OCI-LY7 (cell line): ENCODE measurements around the gene DBNDD1. TPM values are rescaled to one million over a fixed set of nuclear protein-coding genes. Genes with fewer than 3 reads are reported as not detected.

ENCODE experiments used
- BruUV-seq: library from RNA; stranded (reverse); fragments of 400-500 nt; replicated peaks from 2 replicates; lab custom pipeline; 2021; lab: Mats Ljungman, UMichigan
- CTCF ChIA-PET: fragments of 300-600 bp; sonication (Branson Sonifier 250); formaldehyde crosslinking; loops from one replicate; lab custom pipeline; 2022; ENCODE audit warnings: antibody characterized with exemption; ENCODE audit not compliant: unreplicated experiment; lab: Charles Lee
- POLR2A ChIA-PET: fragments of 300-600 bp; sonication (Branson Sonifier 250); formaldehyde crosslinking; loops from one replicate; lab custom pipeline; 2022; ENCODE audit warnings: antibody characterized with exemption; lab: Charles Lee
- DNase-seq: peaks from one replicate; pipeline ENCODE4 v3.0.0-alpha.2; 2015; ENCODE audit warnings: low spot score
- H2AFZ ChIP-seq: fragments of 200-600 bp; sonication (generic), shearing (Covaris generic); 2 replicates; pipeline ENCODE4 v1.6.1; 2014; ENCODE audit warnings: mild to moderate bottlenecking, antibody characterized with exemption, low read length, moderate library complexity
- H3K27ac ChIP-seq: fragments of 200-600 bp; sonication (generic); 2 replicates; pipeline ENCODE4 v1.5.1; 2014; ENCODE audit warnings: mixed run types, low read depth, mild to moderate bottlenecking, moderate library complexity, low read length, inconsistent platforms; ENCODE audit not compliant: poor library complexity, severe bottlenecking
- H3K36me3 ChIP-seq: fragments of 200-600 bp; sonication (generic); 2 replicates; pipeline ENCODE4 v1.6.1; 2014; ENCODE audit warnings: mild to moderate bottlenecking, antibody characterized with exemption, low read length, moderate library complexity, mixed read lengths; ENCODE audit not compliant: insufficient read depth
- H3K4me1 ChIP-seq: fragments of 200-600 bp; sonication (generic); 2 replicates; pipeline ENCODE4 v1.5.1; 2014; ENCODE audit warnings: mild to moderate bottlenecking, low read length; ENCODE audit not compliant: insufficient read depth, poor library complexity, severe bottlenecking
- H3K4me2 ChIP-seq: fragments of 200-600 bp; sonication (generic); 2 replicates; pipeline ENCODE4 v1.6.1; 2014; ENCODE audit warnings: mild to moderate bottlenecking, low read length
- H3K4me3 ChIP-seq: fragments of 200-600 bp; sonication (generic); 2 replicates; pipeline ENCODE4 v1.5.1; 2014; ENCODE audit warnings: mild to moderate bottlenecking, low read depth, low read length; ENCODE audit not compliant: poor library complexity, severe bottlenecking
- H3K79me2 ChIP-seq: fragments of 200-600 bp; sonication (generic); 2 replicates; pipeline ENCODE4 v1.6.1; 2016; ENCODE audit warnings: low read depth, mild to moderate bottlenecking, low read length, moderate library complexity, mixed read lengths; ENCODE audit not compliant: insufficient read depth
- H3K9me2 ChIP-seq: fragments of 200-600 bp; sonication (generic); 2 replicates; pipeline ENCODE4 v1.6.1; 2016; ENCODE audit warnings: mild to moderate bottlenecking, low read length, mixed read lengths; ENCODE audit not compliant: insufficient read depth
- H3K9me3 ChIP-seq: fragments of 200-600 bp; sonication (generic); 2 replicates; pipeline ENCODE4 v1.6.1; 2014; ENCODE audit warnings: mild to moderate bottlenecking, mixed run types, low read length, mixed read lengths
- H4K20me1 ChIP-seq: fragments of 200-600 bp; sonication (generic); 2 replicates; pipeline ENCODE4 v1.6.1; 2014; ENCODE audit warnings: mild to moderate bottlenecking, antibody characterized with exemption, low read length, moderate library complexity, mixed read lengths; ENCODE audit not compliant: insufficient read depth
- CTCF ChIP-seq: fragments of 200-600 bp; sonication (generic); conservative IDR thresholded peaks from 2 replicates; pipeline ENCODE4 v1.5.1; 2014; ENCODE audit warnings: mild to moderate bottlenecking, antibody characterized with exemption, low read length, moderate library complexity, mixed read lengths
- EZH2phosphoT487 ChIP-seq: fragments of 200-600 bp; sonication (generic); IDR thresholded peaks from 2 replicates; pipeline ENCODE4 v1.6.1; 2018; ENCODE audit warnings: low read depth, borderline replicate concordance, mild to moderate bottlenecking, mixed run types, antibody characterized with exemption, low read length, moderate library complexity, mixed read lengths
- intact Hi-C: fragments of 100-400 bp; cut with micrococcal nuclease; formaldehyde crosslinking; loops from one replicate; pipeline ENCODE4 v1.10.0; 2022; ENCODE audit not compliant: unreplicated experiment
- total RNA-seq, 2 experiments: library from RNA; depleted of rRNA in 1 of 2; stranded (reverse); fragments of >200 nt in 1 of 2; shearing (Covaris generic) in 1 of 2; gene quantifications; 2 replicates each; pipeline ENCODE4 v1.2.3, GENCODE V29; 2014 to 2022

DBNDD1 gene
- total RNA-seq, 2 experiments from 2014 or later: 0.57 to 0.98 TPM

- Histone ChIP-seq H3K4me2 (no peak overlapping the region), H2AFZ (no peak overlapping the region), H3K9me3 (peaks cover 24% of the 10 kb centered on the region; the same call in 1 of the 2 replicates), H3K79me2 (no peaks in the 10 kb centered on the region), H3K9me2 (no peaks in the 10 kb centered on the region), H4K20me1 (no peaks in the 10 kb centered on the region), H3K4me1 (no peaks in the 10 kb centered on the region), H3K27ac (no peak overlapping the region), H3K4me3 (no peak overlapping the region), H3K36me3 (no peaks in the 10 kb centered on the region)
- intact Hi-C loops: no loop called here
- BruUV-seq: no TSS peak
- POLR2A ChIA-PET: interaction anchor here (0.5 kb wide), 1 partner anchor 120 kb away, joined by 4 read pairs; no protein-coding TSS in a partner anchor
- no peak for DNase-seq
- TF ChIP-seq CTCF: no peak
- CTCF ChIA-PET: no interaction called here
These were observed 35.3 kb upstream of the DBNDD1 start for GRCh38 chr16:90054554-90054953.

- H3K4me3 ChIP-seq: no peak overlapping the region
- CTCF ChIA-PET: no interaction called here
These were observed 34.7 kb upstream of the DBNDD1 start for GRCh38 chr16:90053902-90054500.

DNA sequence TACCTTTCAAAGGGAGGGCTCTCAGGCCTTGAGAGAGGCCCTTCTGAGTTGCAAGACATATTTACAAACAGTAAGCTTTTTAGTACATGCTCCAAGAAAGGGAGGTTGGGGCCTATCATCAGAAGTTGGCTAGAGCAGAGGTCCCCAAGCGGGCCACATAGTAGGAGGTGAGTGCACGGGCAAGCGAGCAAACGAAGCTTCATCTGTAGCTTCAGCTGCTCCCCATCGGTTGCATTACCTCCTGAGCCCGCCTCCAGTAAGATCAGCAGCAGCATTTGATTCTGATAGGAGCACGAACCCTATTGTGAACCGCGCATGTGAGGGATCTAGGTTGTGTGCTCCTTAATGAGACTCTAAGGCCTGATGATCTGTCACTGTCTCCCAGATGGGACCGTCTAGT, 31.7 kb upstream of the DBNDD1 start:
- intact Hi-C loops: no loop called here
- H3K4me2 ChIP-seq: no peak overlapping the region
- no peak for TF ChIP-seq CTCF
- TF ChIP-seq EZH2phosphoT487: no peak
- no peaks in the 10 kb centered on the region for H4K20me1 ChIP-seq
- POLR2A ChIA-PET: no interaction called here
- peaks cover 24% of the 10 kb centered on the region; the same call in 1 of the 2 replicates for H3K9me3 ChIP-seq
- H3K9me2 ChIP-seq: no peaks in the 10 kb centered on the region
- H3K36me3 ChIP-seq: no peaks in the 10 kb centered on the region
- H3K4me1 ChIP-seq: no peaks in the 10 kb centered on the region
- no peak overlapping the region for H3K4me3 ChIP-seq
- no peak overlapping the region for H3K27ac ChIP-seq
- no peak overlapping the region for H2AFZ ChIP-seq
- CTCF ChIA-PET: no interaction called here
- no peaks in the 10 kb centered on the region for H3K79me2 ChIP-seq
- DNase-seq: no peak
- no TSS peak for BruUV-seq

More at GRCh38 chr16:90053902-90054500, 34.7 kb upstream of the DBNDD1 start:
- no TSS peak for BruUV-seq
- H3K9me2 ChIP-seq: no peaks in the 10 kb centered on the region
- peaks cover 24% of the 10 kb centered on the region; the same call in 1 of the 2 replicates for H3K9me3 ChIP-seq
- no peaks in the 10 kb centered on the region for H3K36me3 ChIP-seq
- H3K4me1 ChIP-seq: no peaks in the 10 kb centered on the region
- no peak overlapping the region for H3K27ac ChIP-seq
- H2AFZ ChIP-seq: no peak overlapping the region
- no peaks in the 10 kb centered on the region for H4K20me1 ChIP-seq
- no peak for TF ChIP-seq EZH2phosphoT487
- POLR2A ChIA-PET: no interaction called here
- H3K79me2 ChIP-seq: no peaks in the 10 kb centered on the region
- no peak for DNase-seq
- no peak overlapping the region for H3K4me2 ChIP-seq
- intact Hi-C loops: no loop called here
